Dermis blood vessel endothelial cell (primary cell): Measurements from ENCODE around the gene PTCHD4. TPM values are rescaled to one million over a fixed set of nuclear protein-coding genes. Genes with fewer than 3 reads are reported as not detected.

Experiments used
- DNase-seq: peaks from one replicate; pipeline ENCODE4 v3.0.0; 2010
- total RNA-seq: library from RNA; depleted of rRNA; stranded (reverse); fragments of >200 nt; gene quantifications from 2 replicates; pipeline ENCODE4 v1.2.3, GENCODE V29; 2014

PTCHD4 gene
- total RNA-seq, 1 donor from 2014 or later, result 6.1 TPM

- DNase-seq, result no peak
Measured at GRCh38 chr6:48099713-48100587, 11.0 kb downstream of the PTCHD4 start.

GRCh38 chr6:48098923-48099322, 12.1 kb downstream of the PTCHD4 start:
- DNase-seq, result peak; percentile 56

GRCh38 chr6:48092550-48093217, 18.3 kb downstream of the PTCHD4 start:
- DNase-seq, result no peak

- DNase-seq, result no peak
Measured at GRCh38 chr6:48090546-48090945, 20.5 kb downstream of the PTCHD4 start.

GRCh38 chr6:48087448-48087847, 23.5 kb downstream of the PTCHD4 start:
- DNase-seq, result peak; percentile 50

- no peak for DNase-seq
Measured at GRCh38 chr6:48086187-48086586, 24.8 kb downstream of the PTCHD4 start.

GRCh38 chr6:48085131-48085741, 25.8 kb downstream of the PTCHD4 start:
- DNase-seq, result no peak

GRCh38 chr6:48084201-48084600, 26.8 kb downstream of the PTCHD4 start:
- DNase-seq, result no peak

- peak; percentile 72 for DNase-seq
Measured at GRCh38 chr6:48080227-48081009, 30.6 kb downstream of the PTCHD4 start.

- DNase-seq, result no peak
Measured at GRCh38 chr6:48078120-48078519, 32.9 kb downstream of the PTCHD4 start.

GRCh38 chr6:48075181-48075580, 35.8 kb downstream of the PTCHD4 start:
- DNase-seq, result no peak

- DNase-seq, result no peak
Measured at GRCh38 chr6:48073976-48074767, 36.8 kb downstream of the PTCHD4 start.

- no peak for DNase-seq
Measured at GRCh38 chr6:48071833-48072232, 39.2 kb downstream of the PTCHD4 start.

GRCh38 chr6:48069280-48069679, 41.7 kb downstream of the PTCHD4 start:
- no peak for DNase-seq

GRCh38 chr6:48068278-48069251, 42.4 kb downstream of the PTCHD4 start:
- no peak for DNase-seq

- no peak for DNase-seq
Measured at GRCh38 chr6:48067886-48068277, 43.1 kb downstream of the PTCHD4 start.

GRCh38 chr6:48067148-48067712, 43.8 kb downstream of the PTCHD4 start:
- no peak for DNase-seq

- no peak for DNase-seq
Measured at GRCh38 chr6:48061265-48061990, 49.6 kb downstream of the PTCHD4 start.
